Activated effector memory CD4-positive, alpha-beta T cell treated with anti-CD3 and anti-CD28 coated beads, Interleukin-2, amount 50 U/mL, for 16 hours (primary cell): ENCODE results near the gene GALM.
"Not testable (repeated sequence)": the region's sequence is repeated elsewhere in the genome, so short reads cannot be mapped to it uniquely, and the experiment has no call there.

Experiments
- DNase-seq: peaks from one replicate; pipeline ENCODE4 v3.0.0-alpha.2; 2020

Gene GALM

GRCh38 chr2:38665854-38666555 lies at the start of gene GALM:
Gene GALM (plus strand): TSS chr2:38666114. CDS start chr2:38666162, 48 bp downstream.
- DNase-seq = peak; percentile 81

GRCh38 chr2:38617301-38617700 lies 48.6 kb upstream of the GALM start:
- no peak for DNase-seq

GRCh38 chr2:38619458-38620164 lies 46.3 kb upstream of the GALM start:
- DNase-seq = no peak

GRCh38 chr2:38620282-38620977 lies 45.5 kb upstream of the GALM start:
- DNase-seq = no peak

- no peak for DNase-seq
Observed at GRCh38 chr2:38621018-38621417, 44.9 kb upstream of the GALM start.

GRCh38 chr2:38622210-38622609 lies 43.7 kb upstream of the GALM start:
- DNase-seq = no peak

- peak; percentile 65 for DNase-seq
Observed at GRCh38 chr2:38626326-38627035, 39.4 kb upstream of the GALM start.

- no peak for DNase-seq
Observed at GRCh38 chr2:38627391-38627790, 38.5 kb upstream of the GALM start.

- DNase-seq = no peak
Observed at GRCh38 chr2:38629684-38630083, 36.2 kb upstream of the GALM start.

- DNase-seq = no peak
Observed at GRCh38 chr2:38631976-38632375, 33.9 kb upstream of the GALM start.

- DNase-seq = no peak
Observed at GRCh38 chr2:38632980-38633379, 32.9 kb upstream of the GALM start.

GRCh38 chr2:38633895-38634294 lies 32.0 kb upstream of the GALM start:
- no peak for DNase-seq

- DNase-seq = no peak
Observed at GRCh38 chr2:38634684-38635083, 31.2 kb upstream of the GALM start.

- no peak for DNase-seq
Observed at GRCh38 chr2:38635139-38635538, 30.8 kb upstream of the GALM start.

GRCh38 chr2:38636069-38636468 lies 29.8 kb upstream of the GALM start:
- DNase-seq = no peak

GRCh38 chr2:38642373-38643017 lies 23.4 kb upstream of the GALM start:
- DNase-seq = not testable (repeated sequence)

GRCh38 chr2:38643021-38643671 lies 22.8 kb upstream of the GALM start:
- no peak for DNase-seq

- DNase-seq = not testable (repeated sequence)
Observed at GRCh38 chr2:38643683-38644511, 22.0 kb upstream of the GALM start.

- no peak for DNase-seq
Observed at GRCh38 chr2:38648107-38648761, 17.7 kb upstream of the GALM start.

GRCh38 chr2:38649176-38649728 lies 16.7 kb upstream of the GALM start:
- no peak for DNase-seq
